Fibroblast of peridontal ligament (primary cell): ENCODE data around the gene TRIM15.
A peak's percentile ranks its signal among the peaks of the same experiment; 100 is the strongest.
"Not testable (repeated sequence)": the region's sequence is repeated elsewhere in the genome, so short reads cannot be mapped to it uniquely, and the experiment has no call there.

Experiments
- DNase-seq: peaks from one replicate; pipeline ENCODE4 v3.0.0-alpha.2; 2010; ENCODE audit errors: extremely low read depth

Gene TRIM15

GRCh38 chr6:30198166-30199084, 35.1 kb downstream of the TRIM15 start:
- no peak for DNase-seq

- no peak for DNase-seq
Measured at GRCh38 chr6:30200551-30201281, 37.4 kb downstream of the TRIM15 start.

DNA sequence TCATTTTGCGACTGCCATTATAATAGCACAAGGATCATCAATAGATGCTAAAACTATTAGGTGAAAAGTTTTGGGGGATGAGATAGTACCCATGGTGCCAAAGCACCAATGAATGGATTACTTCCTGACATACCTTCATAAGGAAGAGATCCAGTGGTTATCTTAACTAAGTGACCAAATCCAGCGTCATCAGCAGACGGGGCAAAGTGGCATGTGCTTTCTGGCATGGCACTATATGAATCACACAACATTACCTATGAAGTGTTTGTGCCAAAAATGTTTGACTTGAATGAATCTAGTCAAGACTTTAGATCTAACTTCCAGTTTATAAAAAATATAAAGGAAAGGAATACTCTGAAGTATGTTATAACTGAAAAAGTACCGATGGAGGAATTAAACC, 39.0 kb downstream of the TRIM15 start:
- no peak for DNase-seq

GRCh38 chr6:30204116-30204515, 40.8 kb downstream of the TRIM15 start:
- DNase-seq = no peak

DNA sequence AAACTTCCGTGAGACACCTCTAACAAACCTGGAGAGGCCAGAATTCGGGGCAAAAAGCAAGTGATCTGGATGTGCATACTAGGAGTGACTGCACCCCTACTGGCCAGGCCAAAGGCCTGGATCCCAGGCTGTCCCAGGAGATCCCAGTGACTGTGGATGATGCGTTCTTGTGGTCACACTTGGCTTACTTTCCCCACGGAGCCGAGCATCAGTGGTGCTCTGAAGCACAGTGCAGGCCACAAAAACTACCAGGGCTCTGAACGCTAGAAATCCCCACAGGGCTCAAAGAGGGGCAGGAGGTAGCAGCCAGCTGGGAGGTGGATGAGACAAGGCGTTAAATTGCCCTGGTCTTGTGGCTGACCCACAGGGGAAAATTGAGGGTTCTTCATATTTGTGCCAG, 42.8 kb downstream of the TRIM15 start:
- DNase-seq = peak; percentile 31

DNA sequence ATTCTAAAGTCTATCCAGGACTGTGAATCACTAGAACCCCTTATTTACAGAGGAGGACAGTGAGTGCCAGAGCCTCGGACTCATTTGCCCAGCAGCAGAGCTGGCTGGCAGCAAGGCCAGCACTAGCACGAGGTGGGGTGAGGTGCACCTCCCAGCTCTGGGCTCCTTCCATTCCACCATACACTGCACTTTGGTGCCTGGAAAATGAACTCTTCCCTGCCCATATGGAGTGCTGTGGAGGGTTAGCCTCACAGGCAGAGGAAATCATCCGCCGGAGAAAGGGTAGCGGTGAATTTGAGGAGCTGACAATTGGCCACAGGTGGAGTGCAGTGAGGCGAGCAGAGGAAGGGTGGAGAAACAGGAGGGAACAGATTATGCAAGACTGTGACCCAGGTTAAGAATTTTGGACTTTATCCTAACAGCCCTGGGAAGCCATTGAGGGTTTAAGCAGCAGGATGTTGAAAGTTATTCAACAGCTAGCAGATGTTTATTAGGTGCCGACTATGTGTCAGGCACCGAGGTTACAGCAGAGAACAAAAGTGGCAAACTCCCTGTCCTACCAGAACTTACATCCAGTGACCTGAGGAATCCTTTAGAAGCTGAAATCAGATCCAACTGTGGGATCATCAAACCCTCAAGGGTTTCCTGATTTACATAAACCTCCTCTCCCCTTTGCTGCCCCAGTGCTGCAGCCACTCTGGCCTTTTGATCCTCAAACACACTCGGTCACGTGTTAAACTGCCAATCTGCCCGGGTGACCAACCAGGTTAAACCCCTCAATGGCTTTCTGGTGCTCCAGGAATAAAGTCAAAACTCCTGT, 43.7 kb downstream of the TRIM15 start:
- no peak for DNase-seq

DNA sequence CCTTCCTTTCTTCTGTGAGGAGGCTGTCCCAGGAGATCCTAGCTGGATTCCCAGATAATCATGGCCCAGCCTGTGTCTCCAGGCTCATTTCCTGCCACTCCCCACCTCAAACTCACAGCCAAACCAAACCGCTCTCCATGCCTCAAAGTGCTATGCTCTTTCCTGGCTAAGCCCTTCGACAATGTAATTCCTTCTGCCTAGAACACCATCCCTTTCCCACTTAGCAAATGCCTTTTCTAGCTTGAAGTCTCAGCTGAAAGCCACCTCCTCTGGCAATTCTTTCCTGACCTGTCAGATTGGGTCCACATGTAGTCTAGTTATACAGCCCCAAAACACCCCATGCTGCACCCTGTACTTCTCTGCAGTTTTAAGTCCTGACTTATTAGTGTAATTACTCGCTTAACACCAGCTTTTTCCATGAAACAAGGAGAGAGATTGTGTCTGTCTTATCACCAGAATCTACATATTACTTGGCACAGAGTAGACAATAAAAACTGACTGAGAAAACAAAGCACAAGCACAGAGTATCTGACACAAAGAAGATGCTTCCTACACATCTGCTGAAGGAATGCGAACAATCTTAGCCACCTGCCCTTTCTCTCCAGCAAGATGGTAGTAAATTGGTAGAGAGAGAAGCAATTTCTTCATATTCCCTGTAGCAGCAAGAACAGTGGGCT, 44.4 kb downstream of the TRIM15 start:
- no peak for DNase-seq

DNA sequence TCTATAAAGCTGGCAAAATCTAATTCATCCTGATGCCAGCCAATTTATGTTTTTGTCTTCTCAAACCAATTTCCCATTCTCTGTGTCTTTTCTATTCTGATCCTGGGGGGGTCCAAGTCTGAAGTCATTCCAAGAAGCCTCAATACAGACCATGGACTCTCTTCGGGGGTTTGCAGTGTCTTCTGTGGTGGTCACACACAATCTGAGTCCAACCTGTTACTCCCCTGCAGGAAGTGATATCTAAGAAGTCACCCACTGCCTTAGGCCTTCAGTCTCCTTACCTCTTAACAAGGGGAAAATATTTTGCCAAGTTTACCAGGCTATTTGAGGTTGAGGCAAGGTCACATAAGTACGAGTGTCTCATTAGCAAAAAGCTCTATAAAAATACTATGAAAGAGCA, 48.0 kb downstream of the TRIM15 start:
- no peak for DNase-seq

- no peak for DNase-seq
Measured at GRCh38 chr6:30211899-30212298, 48.6 kb downstream of the TRIM15 start.

- peak; percentile 96 for DNase-seq
Measured at GRCh38 chr6:30212865-30213666, 49.7 kb downstream of the TRIM15 start, which contains the start of gene TRIM26. Gene TRIM26, minus strand, starts transcription at chr6:30213406. Its CDS starts 14,303 bp downstream, at chr6:30199103.

DNA sequence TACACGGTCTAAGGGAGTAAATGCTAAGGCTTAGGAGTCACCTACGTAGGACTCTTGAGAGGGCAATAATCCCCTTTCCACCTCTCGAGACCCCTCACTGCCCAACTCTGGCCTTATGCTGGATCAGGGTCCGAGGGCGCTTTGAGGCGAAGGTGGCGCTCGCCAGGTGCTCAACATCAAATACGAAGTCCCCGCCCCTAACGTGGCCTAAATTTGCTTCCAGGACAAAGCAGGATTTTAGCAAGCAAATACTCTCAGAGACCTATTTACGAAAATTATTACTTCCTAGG, 50.3 kb downstream of the TRIM15 start:
- no peak for DNase-seq

GRCh38 chr6:30213957-30214656, 50.8 kb downstream of the TRIM15 start:
- DNase-seq = peak; percentile 61

DNA sequence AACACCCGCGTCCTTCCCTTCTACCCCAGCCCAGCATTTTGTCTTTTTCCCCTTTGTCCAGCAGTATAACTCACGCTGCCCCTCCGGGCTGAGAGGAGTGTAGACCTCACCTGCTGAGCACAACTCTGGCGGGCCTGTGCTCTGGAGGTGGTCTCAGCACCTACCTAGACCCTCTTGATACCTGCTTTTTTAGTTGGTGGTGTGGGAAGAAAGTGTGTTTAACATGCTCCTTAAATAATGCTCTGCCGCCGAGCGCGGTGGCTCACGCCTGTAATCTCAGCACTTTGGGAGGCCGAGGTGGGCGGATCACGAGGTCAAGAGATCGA, 51.3 kb downstream of the TRIM15 start:
- DNase-seq = no peak

- DNase-seq = no peak
Measured at GRCh38 chr6:30216096-30216495, 52.8 kb downstream of the TRIM15 start.

DNA sequence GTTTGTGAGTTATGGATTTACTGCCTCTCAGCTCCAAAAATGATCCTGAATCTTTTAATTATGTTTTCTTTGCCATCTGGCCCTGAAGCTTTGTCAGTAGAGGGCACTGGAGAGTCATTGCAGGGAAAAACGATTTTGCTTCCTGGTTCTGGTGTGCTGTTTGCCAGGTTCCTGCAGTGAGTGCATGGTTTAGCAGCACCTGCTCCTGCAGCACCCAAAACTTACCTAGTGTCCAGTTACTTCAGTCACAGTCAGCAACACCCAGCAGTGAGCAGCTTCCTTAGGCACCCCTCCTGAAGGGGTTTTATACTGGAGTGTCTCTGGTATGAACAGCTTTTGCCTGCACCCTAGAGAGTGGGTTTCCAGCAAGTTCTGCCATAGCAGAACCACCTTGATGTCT, 55.9 kb downstream of the TRIM15 start:
- DNase-seq = peak; percentile 68

DNA sequence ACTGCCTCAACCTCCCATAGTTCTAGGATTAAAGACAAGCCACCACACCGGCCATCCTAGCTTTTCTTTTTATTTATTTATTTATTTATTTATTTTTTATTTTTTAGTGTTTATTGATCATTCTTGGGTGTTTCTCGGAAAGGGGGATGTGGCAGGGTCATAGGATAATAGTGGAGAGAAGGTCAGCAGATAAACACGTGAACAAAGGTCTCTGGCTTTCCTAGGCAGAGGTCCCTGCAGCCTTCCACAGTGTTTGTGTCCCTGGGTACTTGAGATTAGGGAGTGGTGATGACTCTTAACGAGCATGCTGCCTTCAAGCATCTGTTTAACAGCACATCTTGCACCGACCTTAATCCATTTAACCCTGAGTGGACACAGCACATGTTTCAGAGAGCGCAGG, 58.0 kb downstream of the TRIM15 start:
- not testable (repeated sequence) for DNase-seq

DNA sequence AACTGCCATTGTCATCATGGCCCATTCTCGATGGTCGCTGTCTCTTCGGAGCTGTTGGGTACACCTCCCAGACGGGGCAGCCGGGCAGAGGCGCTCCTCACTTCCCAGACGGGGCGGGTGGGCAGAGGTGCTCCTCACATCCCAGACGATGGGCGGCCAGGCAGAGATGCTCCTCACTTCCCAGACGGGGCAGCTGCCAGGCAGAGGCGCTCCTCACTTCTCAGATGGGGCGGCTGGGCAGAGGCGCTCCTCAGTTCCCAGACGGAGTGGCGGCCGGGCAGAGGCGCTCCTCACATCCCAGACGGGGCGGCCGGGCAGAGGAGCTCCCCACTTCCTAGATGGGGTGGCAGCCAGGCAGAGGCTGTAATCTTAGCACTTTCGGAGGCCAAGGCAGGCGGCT, 58.6 kb downstream of the TRIM15 start:
- not testable (repeated sequence) for DNase-seq
